Measurements from ENCODE around the gene LYPD8.

DNA sequence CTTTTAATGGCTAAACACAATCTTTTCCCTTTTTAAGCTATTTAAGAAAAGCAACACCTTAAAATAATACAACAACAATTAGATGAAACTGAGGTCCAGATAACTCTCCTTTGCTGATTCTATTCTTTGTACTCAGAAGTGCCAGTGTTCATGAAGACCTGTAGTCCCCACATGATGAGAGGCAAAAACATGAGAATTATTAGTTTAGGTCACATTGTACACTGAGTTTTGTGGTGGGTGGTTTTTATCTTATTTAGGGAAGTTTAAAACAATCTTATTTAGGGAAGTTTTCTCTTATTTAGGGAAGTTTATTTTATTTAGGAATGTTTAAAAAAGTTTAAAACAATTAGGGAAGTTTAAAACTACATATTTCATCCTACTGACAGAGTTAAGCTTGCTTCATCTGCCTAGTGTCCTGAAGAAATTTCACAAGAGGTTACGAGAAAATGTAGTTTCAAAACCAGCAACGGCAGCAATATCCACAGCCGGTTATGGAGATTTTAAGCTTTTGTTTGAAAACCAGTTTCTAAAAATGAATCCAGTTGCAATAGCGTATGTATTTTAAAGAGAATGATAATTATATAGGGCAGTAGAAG, 45.2 kb downstream of the LYPD8 start:
- TF ChIP-seq, protein P1, sequence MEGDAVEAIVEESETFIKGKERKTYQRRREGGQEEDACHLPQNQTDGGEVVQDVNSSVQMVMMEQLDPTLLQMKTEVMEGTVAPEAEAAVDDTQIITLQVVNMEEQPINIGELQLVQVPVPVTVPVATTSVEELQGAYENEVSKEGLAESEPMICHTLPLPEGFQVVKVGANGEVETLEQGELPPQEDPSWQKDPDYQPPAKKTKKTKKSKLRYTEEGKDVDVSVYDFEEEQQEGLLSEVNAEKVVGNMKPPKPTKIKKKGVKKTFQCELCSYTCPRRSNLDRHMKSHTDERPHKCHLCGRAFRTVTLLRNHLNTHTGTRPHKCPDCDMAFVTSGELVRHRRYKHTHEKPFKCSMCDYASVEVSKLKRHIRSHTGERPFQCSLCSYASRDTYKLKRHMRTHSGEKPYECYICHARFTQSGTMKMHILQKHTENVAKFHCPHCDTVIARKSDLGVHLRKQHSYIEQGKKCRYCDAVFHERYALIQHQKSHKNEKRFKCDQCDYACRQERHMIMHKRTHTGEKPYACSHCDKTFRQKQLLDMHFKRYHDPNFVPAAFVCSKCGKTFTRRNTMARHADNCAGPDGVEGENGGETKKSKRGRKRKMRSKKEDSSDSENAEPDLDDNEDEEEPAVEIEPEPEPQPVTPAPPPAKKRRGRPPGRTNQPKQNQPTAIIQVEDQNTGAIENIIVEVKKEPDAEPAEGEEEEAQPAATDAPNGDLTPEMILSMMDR (IDR thresholded peaks at IDR 0.05), result no peak
- no peak for TF ChIP-seq POLR2AphosphoS5 (IDR thresholded peaks at IDR 0.05)
- TF ChIP-seq POLR2A (IDR thresholded peaks at IDR 0.05), result no peak
